Measurements from ENCODE around the gene TNS1.

TNS1 gene

GRCh38 chr2:218015586-218016521 is 13.1 kb upstream of the TNS1 start:
- no peak for DNase-seq

- no peak for DNase-seq
These were observed 12.2 kb upstream of the TNS1 start for GRCh38 chr2:218014706-218015585.

- no peak for DNase-seq
These were observed 10.5 kb upstream of the TNS1 start for GRCh38 chr2:218013289-218013688.

- no peak for DNase-seq
These were observed 9.5 kb upstream of the TNS1 start for GRCh38 chr2:218012284-218012683.

GRCh38 chr2:218011653-218012040 is 8.9 kb upstream of the TNS1 start:
- no peak for DNase-seq

GRCh38 chr2:218010984-218011652 is 8.3 kb upstream of the TNS1 start:
- DNase-seq: no peak

GRCh38 chr2:218010140-218010983 is 7.6 kb upstream of the TNS1 start:
- DNase-seq: no peak

GRCh38 chr2:218009765-218010139 is 7.0 kb upstream of the TNS1 start:
- no peak for DNase-seq

- no peak for DNase-seq
These were observed 6.4 kb upstream of the TNS1 start for GRCh38 chr2:218009231-218009630.

- no peak for DNase-seq
These were observed 5.6 kb upstream of the TNS1 start for GRCh38 chr2:218008060-218009040.

GRCh38 chr2:218006741-218007140 is 3.9 kb upstream of the TNS1 start:
- no peak for DNase-seq

- DNase-seq: no peak
These were observed 2.7 kb upstream of the TNS1 start for GRCh38 chr2:218005486-218005885.

- DNase-seq: no peak
These were observed 2.2 kb upstream of the TNS1 start for GRCh38 chr2:218005028-218005427.

GRCh38 chr2:218003981-218004419 is 1.2 kb upstream of the TNS1 start:
- DNase-seq: no peak

GRCh38 chr2:218003281-218003944 is 618 bp upstream of the TNS1 start:
- DNase-seq: no peak

GRCh38 chr2:218002143-218002844 is 501 bp downstream of the TNS1 start:
- DNase-seq: no peak

- DNase-seq: no peak
These were observed 1.2 kb downstream of the TNS1 start for GRCh38 chr2:218001629-218002028.

- DNase-seq: no peak
These were observed 2.7 kb downstream of the TNS1 start for GRCh38 chr2:218000136-218000535.

GRCh38 chr2:217999595-217999959 is 3.2 kb downstream of the TNS1 start:
- DNase-seq: no peak
